GM18951 (cell line): Measurements from ENCODE around the gene RARA.

Experiments used
- POLR2A ChIP-seq: IDR thresholded peaks from 4 replicates; pipeline ENCODE4 v1.6.1; 2011; ENCODE audit warnings: mild to moderate bottlenecking; ENCODE audit not compliant: insufficient read length, insufficient read depth; ENCODE audit errors: extremely low read depth
- in situ Hi-C: fragments of 300-500 bp; cut with MboI; formaldehyde crosslinking; loops from one replicate; pipeline ENCODE4 v1.12.0; 2022; ENCODE audit warnings: low sequenced_read_pairs, mixed read lengths, inconsistent platforms; ENCODE audit not compliant: unreplicated experiment

RARA gene

GRCh38 chr17:40333781-40334448, 24.9 kb downstream of the RARA start:
- in situ Hi-C loops: no loop called here
- TF ChIP-seq POLR2A: no peak

- in situ Hi-C loops: no loop called here
- no peak for TF ChIP-seq POLR2A
These were observed 26.6 kb downstream of the RARA start for GRCh38 chr17:40335620-40336019.

GRCh38 chr17:40337351-40337750, 28.4 kb downstream of the RARA start:
- in situ Hi-C loops: no loop called here

DNA sequence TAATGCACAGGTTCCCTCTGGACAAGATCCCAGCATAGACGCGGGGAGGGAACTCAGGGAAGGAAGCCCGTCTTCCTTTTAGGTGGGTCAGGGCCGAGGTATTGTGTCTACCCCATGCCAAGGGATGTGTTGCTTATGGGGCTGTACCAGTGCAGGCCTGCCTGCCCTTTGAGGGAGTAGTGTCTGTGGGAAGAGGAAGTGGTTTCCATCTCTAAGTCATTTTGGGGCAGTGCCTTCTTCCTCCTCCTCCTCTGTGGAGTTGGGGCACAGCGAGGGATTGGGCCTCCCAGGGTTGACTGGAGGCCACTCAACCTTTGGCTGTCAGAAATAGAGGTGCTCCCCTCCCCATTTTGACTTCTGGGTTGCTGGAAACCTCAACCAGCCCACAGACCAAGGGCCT, 29.1 kb downstream of the RARA start:
- no peak for TF ChIP-seq POLR2A
- in situ Hi-C loops: no loop called here

More at GRCh38 chr17:40337351-40337750, 28.4 kb downstream of the RARA start:
- no peak for TF ChIP-seq POLR2A

GRCh38 chr17:40338941-40339649, 30.1 kb downstream of the RARA start:
- TF ChIP-seq POLR2A: no peak
- in situ Hi-C loops: no loop called here

- TF ChIP-seq POLR2A: no peak
- in situ Hi-C loops: no loop called here
These were observed 31.3 kb downstream of the RARA start for GRCh38 chr17:40340327-40340726.

GRCh38 chr17:40340880-40341807, 32.2 kb downstream of the RARA start:
- in situ Hi-C loops: no loop called here
- no peak for TF ChIP-seq POLR2A

- in situ Hi-C loops: no loop called here
- no peak for TF ChIP-seq POLR2A
These were observed 33.0 kb downstream of the RARA start for GRCh38 chr17:40341808-40342503.

- in situ Hi-C loops: no loop called here
- no peak for TF ChIP-seq POLR2A
These were observed 33.7 kb downstream of the RARA start for GRCh38 chr17:40342504-40343218.

DNA sequence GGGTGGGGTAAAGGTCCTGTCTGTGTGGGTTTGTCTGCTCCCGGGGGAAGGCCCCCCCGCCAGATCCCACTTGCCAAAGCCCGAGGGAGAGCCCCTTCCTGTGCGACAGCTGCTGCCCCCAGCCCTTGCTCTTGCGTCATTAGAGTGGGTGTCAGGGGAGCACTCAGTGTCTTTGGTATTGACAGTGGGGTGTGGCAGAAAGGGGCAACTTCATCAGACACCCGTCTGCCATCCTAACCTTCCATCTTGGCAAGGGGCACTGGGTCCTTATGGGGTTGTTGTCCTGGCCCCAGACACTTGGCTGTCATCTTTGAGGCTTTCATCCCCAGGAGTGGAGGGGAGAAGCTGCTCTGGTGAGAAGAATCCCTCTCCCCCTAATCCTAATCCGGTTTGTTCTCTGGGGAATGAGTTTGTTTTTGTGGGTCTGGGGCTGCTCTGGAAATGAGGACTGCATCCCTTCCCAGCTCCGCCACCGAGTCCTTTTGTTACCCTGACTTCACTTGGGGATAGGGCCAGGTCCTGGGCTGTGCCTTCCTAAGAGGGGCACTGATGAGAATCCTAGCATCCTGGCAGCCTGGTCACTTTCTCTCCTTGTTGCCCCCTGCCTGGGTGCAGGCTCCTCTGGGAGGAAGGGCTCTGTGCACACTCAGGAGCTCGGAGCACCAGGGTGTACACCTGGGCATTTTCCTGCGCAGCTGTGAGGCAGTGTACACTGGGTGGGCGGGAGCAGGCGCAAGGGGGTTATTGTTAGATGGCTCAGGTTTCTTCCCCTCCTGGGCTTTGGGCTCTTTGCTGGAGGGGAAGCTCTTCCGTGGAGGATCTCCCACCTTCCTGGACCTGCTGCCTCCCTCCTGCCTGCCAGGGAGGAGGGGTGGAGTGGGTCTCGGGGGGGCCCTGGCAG, 34.5 kb downstream of the RARA start:
- in situ Hi-C loops: no loop called here

DNA sequence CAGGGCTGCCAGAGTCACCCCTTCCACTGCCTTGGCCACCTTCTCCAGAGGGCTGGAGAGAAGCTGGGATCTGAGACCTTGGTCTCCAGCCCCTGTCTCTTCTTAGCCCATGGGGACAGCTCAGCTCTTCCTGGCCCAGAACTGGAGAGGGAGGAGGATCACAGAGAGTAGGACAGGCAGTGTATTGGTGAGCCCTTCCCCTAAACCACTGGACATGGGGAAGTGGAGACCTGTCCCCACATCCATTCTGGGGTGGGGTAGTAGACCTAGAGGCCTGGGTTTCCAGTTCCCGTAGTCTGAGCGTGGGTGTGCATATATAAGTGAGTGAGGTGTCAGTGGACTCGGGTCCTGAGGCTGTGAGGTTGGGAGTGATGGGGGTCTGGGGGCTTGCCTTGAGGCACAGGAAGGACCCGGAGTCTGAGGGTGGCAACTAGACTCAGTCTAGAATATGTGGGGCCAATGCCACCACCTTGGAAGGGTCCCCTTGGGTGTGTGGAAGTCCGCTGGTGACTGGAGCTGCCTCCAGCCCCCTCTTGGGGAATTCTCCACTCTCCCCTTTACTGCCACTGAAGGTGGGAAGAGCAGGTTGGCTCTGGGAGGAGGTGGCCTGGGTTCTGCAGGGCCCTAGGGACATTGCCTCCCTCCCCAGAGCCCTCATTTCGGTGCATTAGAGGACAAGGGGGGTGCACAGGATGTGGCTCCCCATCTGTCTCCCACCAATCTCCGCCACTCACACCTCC, 35.6 kb downstream of the RARA start:
- in situ Hi-C loops: no loop called here
- TF ChIP-seq POLR2A: no peak

More for the DNA sequence above, 34.5 kb downstream of the RARA start:
- TF ChIP-seq POLR2A: no peak
